KOPT-K1 (cell line): ENCODE results near the gene ZNF385C.

Source experiments
- H3K27ac ChIP-seq: fragments of 200-600 bp; sonication (generic); 2 replicates; pipeline ENCODE4 v1.5.1; 2016; ENCODE audit warnings: antibody characterized with exemption, mild to moderate bottlenecking, low read depth, low read length; ENCODE audit not compliant: poor library complexity, severe bottlenecking
- H3K36me3 ChIP-seq: fragments of 200-600 bp; sonication (generic); 2 replicates; pipeline ENCODE4 v1.5.1; 2017; ENCODE audit warnings: antibody characterized with exemption, mild to moderate bottlenecking, low read length, moderate library complexity; ENCODE audit not compliant: insufficient read depth
- H3K9me3 ChIP-seq: fragments of 200-600 bp; sonication (generic); 2 replicates; pipeline ENCODE4 v1.5.1; 2017; ENCODE audit warnings: antibody characterized with exemption, low read length, mild to moderate bottlenecking; ENCODE audit not compliant: insufficient read depth, poor library complexity, severe bottlenecking

ZNF385C gene

GRCh38 chr17:42131232-42131631, 33.0 kb upstream of the ZNF385C start:
- Histone ChIP-seq H3K27ac (no peak overlapping the region), H3K9me3 (no peaks in the 10 kb centered on the region), H3K36me3 (peaks cover 79% of the 10 kb centered on the region)

GRCh38 chr17:42130310-42130936, 32.1 kb upstream of the ZNF385C start:
- no peak overlapping the region for H3K27ac ChIP-seq
- H3K9me3 ChIP-seq = no peaks in the 10 kb centered on the region
- peaks cover 79% of the 10 kb centered on the region for H3K36me3 ChIP-seq

- no peak overlapping the region for H3K27ac ChIP-seq
- H3K36me3 ChIP-seq = peaks cover 84% of the 10 kb centered on the region
- H3K9me3 ChIP-seq = no peaks in the 10 kb centered on the region
Measured at GRCh38 chr17:42129109-42129837, 31.0 kb upstream of the ZNF385C start.

GRCh38 chr17:42127414-42127813, 29.1 kb upstream of the ZNF385C start:
- peaks cover 92% of the 10 kb centered on the region for H3K36me3 ChIP-seq
- H3K9me3 ChIP-seq = no peaks in the 10 kb centered on the region
- H3K27ac ChIP-seq = no peak overlapping the region

GRCh38 chr17:42126836-42127235, 28.6 kb upstream of the ZNF385C start:
- Histone ChIP-seq H3K36me3 (peaks cover 86% of the 10 kb centered on the region), H3K27ac (no peak overlapping the region), H3K9me3 (no peaks in the 10 kb centered on the region)

- Histone ChIP-seq H3K27ac (no peak overlapping the region), H3K36me3 (peaks cover 74% of the 10 kb centered on the region), H3K9me3 (no peaks in the 10 kb centered on the region)
Measured at GRCh38 chr17:42125565-42125964, 27.3 kb upstream of the ZNF385C start.

GRCh38 chr17:42124256-42124655, 26.0 kb upstream of the ZNF385C start:
- H3K36me3 ChIP-seq = peaks cover 67% of the 10 kb centered on the region
- no peaks in the 10 kb centered on the region for H3K9me3 ChIP-seq
- H3K27ac ChIP-seq = no peak overlapping the region

GRCh38 chr17:42122371-42123303, 24.4 kb upstream of the ZNF385C start, which contains the start of gene HSPB9:
HSPB9 (plus strand) TSS chr17:42122804; CDS start chr17:42122851, 47 bp downstream.
- Histone ChIP-seq H3K36me3 (peaks cover 67% of the 10 kb centered on the region), H3K9me3 (no peaks in the 10 kb centered on the region), H3K27ac (no peak within 1 kb of the TSS)

GRCh38 chr17:42120770-42121769, 22.8 kb upstream of the ZNF385C start, which contains the start of gene KAT2A:
KAT2A (minus strand) TSS chr17:42121367; CDS start chr17:42121304, 63 bp downstream.
- Histone ChIP-seq H3K9me3 (no peaks in the 10 kb centered on the region), H3K27ac (peak within 1 kb of the TSS; percentile 80), H3K36me3 (peaks cover 67% of the 10 kb centered on the region)

GRCh38 chr17:42120161-42120769, 22.0 kb upstream of the ZNF385C start:
- Histone ChIP-seq H3K27ac (peak overlapping the region; percentile 80), H3K9me3 (no peaks in the 10 kb centered on the region), H3K36me3 (peaks cover 67% of the 10 kb centered on the region)

GRCh38 chr17:42119301-42119700, 21.0 kb upstream of the ZNF385C start:
- Histone ChIP-seq H3K9me3 (no peaks in the 10 kb centered on the region), H3K36me3 (peaks cover 67% of the 10 kb centered on the region), H3K27ac (no peak overlapping the region)

- Histone ChIP-seq H3K27ac (no peak overlapping the region), H3K36me3 (peaks cover 72% of the 10 kb centered on the region), H3K9me3 (no peaks in the 10 kb centered on the region)
Measured at GRCh38 chr17:42118545-42118944, 20.3 kb upstream of the ZNF385C start.

GRCh38 chr17:42118126-42118510, 19.8 kb upstream of the ZNF385C start:
- H3K9me3 ChIP-seq = no peaks in the 10 kb centered on the region
- H3K36me3 ChIP-seq = peaks cover 73% of the 10 kb centered on the region
- no peak overlapping the region for H3K27ac ChIP-seq
